ES-I3 (cell line): ENCODE results near the gene DUOX1.

Source experiments
- H3K36me3 ChIP-seq: 2 replicates; pipeline ENCODE4 v1.6.1; 2013; ENCODE audit warnings: mild to moderate bottlenecking, low read length, control low read depth, moderate library complexity; ENCODE audit not compliant: insufficient read depth
- H3K4me1 ChIP-seq: 2 replicates; pipeline ENCODE4 v1.6.1; 2013; ENCODE audit warnings: mild to moderate bottlenecking, control low read depth, low read length; ENCODE audit not compliant: insufficient read depth
- H3K9ac ChIP-seq: 2 replicates; pipeline ENCODE4 v1.6.1; 2013; ENCODE audit warnings: low read depth, mild to moderate bottlenecking, low read length, moderate library complexity
- H3K9me3 ChIP-seq: 2 replicates; pipeline ENCODE4 v1.6.1; 2013; ENCODE audit warnings: mild to moderate bottlenecking, low read length, moderate library complexity; ENCODE audit not compliant: control insufficient read depth, insufficient read depth

The DUOX1 gene

DNA sequence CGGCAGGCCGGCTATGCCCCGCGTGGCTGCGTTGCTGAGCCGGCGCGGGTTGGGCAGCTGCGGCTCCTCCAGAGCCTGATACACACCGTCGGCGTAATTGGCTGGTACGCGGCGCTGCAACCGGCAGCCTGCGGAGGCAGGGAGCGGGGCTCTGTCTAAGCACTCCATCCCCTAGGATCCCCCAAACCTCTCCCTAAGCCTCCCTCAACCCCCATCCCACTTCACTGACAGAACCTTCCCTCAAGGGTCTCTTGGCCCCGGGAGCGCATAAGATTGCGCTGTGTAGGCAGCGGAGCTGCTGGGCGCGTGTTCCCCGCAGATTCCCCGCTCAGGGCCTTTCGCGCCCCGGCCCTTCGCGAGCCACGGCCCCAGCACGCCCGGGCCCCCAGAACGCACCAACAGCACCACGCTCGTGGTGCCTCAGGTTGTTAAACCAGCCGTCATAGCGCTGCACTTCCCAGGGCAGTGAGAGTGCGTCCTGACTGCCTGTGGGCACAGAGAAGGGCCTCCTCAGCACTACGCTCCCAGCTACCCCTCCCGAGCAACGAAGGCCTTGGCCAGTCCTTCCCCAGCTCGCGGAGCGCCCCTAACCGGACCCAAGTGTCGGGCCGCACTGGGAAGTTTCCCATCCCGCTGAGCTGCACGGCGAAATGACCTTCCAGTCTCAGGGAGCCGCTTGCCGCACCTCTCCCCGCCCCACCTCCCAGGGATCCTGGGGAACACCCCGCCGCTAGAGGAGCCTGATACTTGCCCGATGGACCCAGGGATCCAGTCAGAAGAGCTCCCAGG is 17.0 kb upstream of the DUOX1 start:
- Histone ChIP-seq H3K9me3 (no peaks in the 10 kb centered on the region), H3K36me3 (no peaks in the 10 kb centered on the region), H3K4me1 (peaks cover 15% of the 10 kb centered on the region), H3K9ac (peak overlapping the region; percentile 39; the same call in 1 of the 2 replicates)

DNA sequence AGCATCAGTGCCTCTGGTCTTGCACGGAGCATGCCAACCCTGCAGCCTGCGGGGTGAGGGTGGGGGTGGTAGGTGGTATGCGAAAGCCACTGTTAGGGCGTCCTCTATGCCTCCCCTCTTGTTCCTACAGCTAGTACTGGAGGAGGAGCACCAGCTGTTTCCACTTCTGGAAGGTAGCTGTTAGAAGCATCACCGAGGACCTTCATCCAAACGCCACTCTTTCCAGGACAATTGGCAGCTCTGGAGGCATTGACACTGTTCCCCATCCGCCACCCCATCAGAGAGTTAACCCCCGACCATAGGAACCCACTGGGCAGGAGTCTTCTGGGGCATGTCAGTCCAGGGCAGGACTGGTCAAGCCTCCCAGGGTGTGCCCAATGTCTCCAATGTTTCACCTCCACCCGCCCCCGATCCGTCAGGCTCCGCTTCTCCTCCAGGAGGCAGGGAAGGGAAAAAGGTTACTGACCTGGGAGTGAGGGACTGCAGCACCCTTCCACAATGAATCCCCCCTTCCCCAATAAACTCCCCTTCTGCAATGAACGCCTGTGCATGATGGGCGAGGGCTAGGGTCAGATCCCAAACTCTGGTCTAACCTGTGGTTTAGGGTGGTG is 16.3 kb upstream of the DUOX1 start:
- Histone ChIP-seq H3K4me1 (peaks cover 15% of the 10 kb centered on the region), H3K36me3 (no peaks in the 10 kb centered on the region), H3K9ac (peak overlapping the region; percentile 39; the same call in 1 of the 2 replicates), H3K9me3 (no peaks in the 10 kb centered on the region)

DNA sequence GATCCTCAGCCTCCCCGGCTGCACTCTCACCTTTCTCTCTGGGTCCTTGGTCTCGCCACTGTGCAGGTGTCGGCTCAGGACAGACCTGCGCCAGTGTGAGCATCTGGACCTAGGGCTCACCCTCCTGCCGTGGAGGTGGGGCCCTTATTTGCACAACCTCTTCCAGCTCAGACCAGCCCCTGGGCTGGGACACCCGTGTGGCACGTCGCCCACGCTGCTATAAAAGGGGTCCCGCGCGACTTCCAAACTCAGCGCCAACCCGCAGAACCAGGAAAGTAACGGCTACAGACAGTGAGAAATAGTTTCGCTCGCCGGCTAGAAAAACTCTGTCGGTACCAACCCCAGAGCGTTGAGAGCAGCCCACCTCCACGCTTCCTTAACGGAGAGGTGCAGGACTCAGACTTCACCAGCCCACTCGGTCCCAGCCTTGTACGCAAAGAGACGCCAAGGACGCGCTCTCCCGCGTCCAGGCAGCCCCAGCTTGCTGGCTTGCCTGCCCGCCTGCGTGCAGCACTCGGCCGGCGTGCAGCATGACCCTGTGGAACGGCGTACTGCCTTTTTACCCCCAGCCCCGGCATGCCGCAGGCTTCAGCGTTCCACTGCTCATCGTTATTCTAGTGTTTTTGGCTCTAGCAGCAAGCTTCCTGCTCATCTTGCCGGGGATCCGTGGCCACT is 15.6 kb upstream of the DUOX1 start, which contains the start of the genes DUOX2 and DUOXA2:
Gene DUOX2, minus strand, starts transcription at position 97 of the 675 bp plus-strand sequence. CDS start 761 bp downstream, outside the sequence.
Gene DUOXA2, plus strand, starts transcription at position 251 of the 675 bp plus-strand sequence. Its CDS starts 280 bp downstream, at position 531.
- no peaks in the 10 kb centered on the region for H3K36me3 ChIP-seq
- peak within 1 kb of the TSS; percentile 39; the same call in 1 of the 2 replicates for H3K9ac ChIP-seq
- H3K9me3 ChIP-seq, result no peaks in the 10 kb centered on the region
- H3K4me1 ChIP-seq, result peaks cover 15% of the 10 kb centered on the region

DNA sequence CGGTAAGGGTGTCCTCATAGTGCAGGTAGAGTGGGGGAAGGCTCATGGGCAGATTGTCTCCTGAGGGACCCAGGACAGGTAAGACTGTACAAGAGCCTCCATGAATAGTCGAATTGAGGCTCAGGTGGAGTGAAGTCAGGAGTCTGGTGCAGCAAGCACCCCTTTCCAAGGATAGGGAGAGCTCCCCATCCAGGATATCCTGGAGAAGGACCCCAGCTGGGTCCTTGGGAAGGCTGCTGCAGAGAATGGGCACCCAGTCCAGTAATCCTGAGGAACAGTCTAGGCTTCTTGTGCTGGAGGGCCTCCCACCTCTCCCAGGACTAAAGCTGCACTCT is 15.1 kb upstream of the DUOX1 start:
- Histone ChIP-seq H3K9me3 (no peaks in the 10 kb centered on the region), H3K9ac (no peak overlapping the region), H3K36me3 (no peaks in the 10 kb centered on the region), H3K4me1 (peaks cover 15% of the 10 kb centered on the region)

DNA sequence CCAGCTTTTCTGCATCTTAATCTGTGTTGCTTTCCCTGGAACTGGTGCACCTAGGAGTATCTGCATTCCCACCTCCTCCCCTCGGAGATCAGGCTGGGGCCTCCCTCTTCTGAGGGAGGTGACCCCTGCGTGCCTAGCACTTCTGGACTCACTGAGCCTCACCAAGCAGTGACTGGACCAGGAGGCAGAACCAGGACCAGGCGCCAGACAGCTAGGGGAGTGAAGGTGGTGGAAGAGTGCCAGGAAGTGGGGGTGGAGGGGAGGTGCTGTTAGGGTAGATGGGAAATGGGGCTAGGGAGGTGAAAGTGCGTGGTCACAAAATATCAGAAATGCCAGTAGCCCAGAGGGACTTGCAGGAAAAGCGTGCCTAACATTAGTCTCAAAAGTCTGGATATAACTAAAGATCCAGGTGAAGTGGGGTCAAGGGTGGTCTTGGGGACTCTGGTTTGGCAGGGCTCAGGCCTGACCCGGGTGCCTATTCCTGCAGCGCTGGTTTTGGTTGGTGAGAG is 14.4 kb upstream of the DUOX1 start:
- Histone ChIP-seq H3K4me1 (peaks cover 15% of the 10 kb centered on the region), H3K9ac (no peak overlapping the region), H3K36me3 (no peaks in the 10 kb centered on the region), H3K9me3 (no peaks in the 10 kb centered on the region)

DNA sequence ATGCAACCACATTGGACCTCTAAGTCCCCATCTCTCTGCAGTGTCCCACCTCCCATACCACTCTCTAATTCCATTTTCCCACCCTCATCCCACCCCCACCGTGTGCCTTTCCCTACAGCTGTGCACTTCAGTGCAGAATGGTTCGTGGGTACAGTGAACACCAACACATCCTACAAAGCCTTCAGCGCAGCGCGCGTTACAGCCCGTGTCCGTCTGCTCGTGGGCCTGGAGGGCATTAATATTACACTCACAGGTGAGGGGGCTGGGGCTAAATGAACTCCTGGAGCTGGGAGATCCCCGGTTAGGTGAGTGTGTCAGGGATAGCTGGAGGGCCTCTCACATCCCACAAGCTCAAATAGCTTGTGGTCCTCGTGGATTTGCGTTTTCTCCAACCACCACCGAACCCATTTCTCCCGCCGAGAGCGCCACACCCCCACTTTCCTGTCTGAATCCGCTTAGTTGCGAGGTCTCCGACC is 13.8 kb upstream of the DUOX1 start:
- Histone ChIP-seq H3K9ac (no peak overlapping the region), H3K36me3 (no peaks in the 10 kb centered on the region), H3K9me3 (no peaks in the 10 kb centered on the region), H3K4me1 (peaks cover 15% of the 10 kb centered on the region)

DNA sequence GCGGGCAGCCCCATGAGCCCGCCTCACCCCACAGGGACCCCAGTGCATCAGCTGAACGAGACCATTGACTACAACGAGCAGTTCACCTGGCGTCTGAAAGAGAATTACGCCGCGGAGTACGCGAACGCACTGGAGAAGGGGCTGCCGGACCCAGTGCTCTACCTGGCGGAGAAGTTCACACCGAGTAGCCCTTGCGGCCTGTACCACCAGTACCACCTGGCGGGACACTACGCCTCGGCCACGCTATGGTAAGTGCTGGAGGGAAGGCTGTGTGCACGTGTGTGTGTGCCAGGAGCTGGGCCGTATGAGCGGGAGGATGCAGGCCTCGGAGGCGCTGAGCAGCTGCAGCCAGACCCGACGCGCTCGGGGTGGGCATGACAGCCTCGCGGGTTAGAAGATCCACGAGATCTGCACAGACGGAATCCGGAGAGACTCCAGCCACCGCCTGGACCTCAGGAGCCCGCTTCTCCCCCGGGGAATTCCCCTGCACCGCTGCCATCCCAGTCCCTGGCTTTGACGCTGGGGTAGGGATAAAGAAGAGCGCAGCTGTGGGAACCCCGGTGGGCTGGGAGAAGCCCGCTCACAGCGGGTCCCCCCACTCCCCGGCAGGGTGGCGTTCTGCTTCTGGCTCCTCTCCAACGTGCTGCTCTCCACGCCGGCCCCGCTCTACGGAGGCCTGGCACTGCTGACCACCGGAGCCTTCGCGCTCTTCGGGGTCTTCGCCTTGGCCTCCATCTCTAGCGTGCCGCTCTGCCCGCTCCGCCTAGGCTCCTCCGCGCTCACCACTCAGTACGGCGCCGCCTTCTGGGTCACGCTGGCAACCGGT is 13.1 kb upstream of the DUOX1 start:
- Histone ChIP-seq H3K36me3 (no peaks in the 10 kb centered on the region), H3K9ac (peak overlapping the region; percentile 2; the same call in 1 of the 2 replicates), H3K9me3 (no peaks in the 10 kb centered on the region), H3K4me1 (peaks cover 15% of the 10 kb centered on the region)

DNA sequence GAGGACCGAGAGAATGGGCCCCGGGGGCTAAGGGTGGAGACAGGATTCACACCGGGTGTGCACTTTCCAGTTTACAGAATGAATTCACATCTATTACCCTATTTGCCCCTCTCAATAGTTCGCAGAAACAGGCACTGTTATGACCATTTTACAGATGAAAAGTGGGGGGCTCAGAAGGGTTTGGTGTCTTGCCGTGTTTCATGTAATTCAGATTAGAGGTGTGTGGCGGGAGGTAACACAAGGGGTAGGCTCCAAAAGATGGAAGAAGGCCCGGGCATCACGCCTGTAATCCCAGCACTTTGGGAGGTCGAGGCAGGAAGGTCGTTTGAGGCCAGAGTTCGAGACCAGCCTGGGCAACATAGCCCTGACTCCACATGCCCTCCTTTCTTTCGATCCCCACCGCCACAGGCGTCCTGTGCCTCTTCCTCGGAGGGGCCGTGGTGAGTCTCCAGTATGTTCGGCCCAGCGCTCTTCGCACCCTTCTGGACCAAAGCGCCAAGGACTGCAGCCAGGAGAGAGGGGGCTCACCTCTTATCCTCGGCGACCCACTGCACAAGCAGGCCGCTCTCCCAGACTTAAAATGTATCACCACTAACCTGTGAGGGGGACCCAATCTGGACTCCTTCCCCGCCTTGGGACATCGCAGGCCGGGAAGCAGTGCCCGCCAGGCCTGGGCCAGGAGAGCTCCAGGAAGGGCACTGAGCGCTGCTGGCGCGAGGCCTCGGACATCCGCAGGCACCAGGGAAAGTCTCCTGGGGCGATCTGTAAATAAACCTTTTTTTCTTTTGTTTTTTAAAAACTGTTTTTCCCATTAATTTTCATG is 12.3 kb upstream of the DUOX1 start:
- Histone ChIP-seq H3K4me1 (peaks cover 10% of the 10 kb centered on the region), H3K9ac (peak overlapping the region; percentile 34; the same call in 1 of the 2 replicates), H3K36me3 (no peaks in the 10 kb centered on the region), H3K9me3 (no peaks in the 10 kb centered on the region)

DNA sequence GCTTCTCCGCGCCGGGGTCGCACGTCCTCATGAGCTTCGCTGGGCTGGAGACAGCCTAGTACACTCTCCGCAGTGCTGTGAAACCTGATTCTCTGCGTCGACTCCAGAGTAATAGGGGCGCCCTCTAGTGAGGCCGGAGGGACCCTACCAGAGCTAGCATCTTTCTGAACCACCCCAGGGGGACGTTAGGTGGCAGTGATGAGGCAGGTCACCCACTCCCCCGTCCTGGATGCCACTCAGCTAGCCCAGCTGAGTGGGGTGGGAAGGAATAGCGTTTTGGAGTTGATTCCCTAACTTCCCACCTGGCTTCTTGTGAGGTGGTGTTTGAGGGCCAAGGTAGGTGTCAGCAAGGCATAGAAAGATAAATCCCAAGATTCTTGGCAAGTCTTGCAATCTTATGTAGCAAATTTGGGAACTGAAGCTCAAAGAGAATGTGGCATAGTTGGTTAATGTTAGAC is 11.6 kb upstream of the DUOX1 start:
- peaks cover 10% of the 10 kb centered on the region for H3K4me1 ChIP-seq
- H3K36me3 ChIP-seq, result no peaks in the 10 kb centered on the region
- peak overlapping the region; percentile 34; the same call in 1 of the 2 replicates for H3K9ac ChIP-seq
- no peaks in the 10 kb centered on the region for H3K9me3 ChIP-seq

DNA sequence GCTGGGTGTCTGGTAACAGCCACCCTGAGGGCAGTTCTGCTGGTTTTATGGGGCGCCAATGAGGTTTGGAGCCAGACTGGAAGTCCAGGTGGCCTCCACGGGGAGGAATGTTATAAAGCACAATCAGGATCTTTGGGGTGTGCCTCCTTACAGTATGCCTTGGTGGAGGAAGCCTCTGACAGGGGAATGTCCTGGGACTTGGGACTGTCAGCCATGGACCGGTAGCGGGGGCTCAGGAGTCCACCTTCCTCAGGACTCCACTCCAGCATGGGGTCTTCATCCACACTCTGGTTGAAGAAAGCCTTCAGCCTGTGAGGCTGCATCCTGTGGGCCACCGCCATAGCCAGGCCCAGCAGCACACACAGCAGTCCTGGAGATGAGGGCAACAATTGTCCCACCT is 10.8 kb upstream of the DUOX1 start:
- H3K9ac ChIP-seq, result no peak overlapping the region
- H3K36me3 ChIP-seq, result no peaks in the 10 kb centered on the region
- peaks cover 10% of the 10 kb centered on the region for H3K4me1 ChIP-seq

DNA sequence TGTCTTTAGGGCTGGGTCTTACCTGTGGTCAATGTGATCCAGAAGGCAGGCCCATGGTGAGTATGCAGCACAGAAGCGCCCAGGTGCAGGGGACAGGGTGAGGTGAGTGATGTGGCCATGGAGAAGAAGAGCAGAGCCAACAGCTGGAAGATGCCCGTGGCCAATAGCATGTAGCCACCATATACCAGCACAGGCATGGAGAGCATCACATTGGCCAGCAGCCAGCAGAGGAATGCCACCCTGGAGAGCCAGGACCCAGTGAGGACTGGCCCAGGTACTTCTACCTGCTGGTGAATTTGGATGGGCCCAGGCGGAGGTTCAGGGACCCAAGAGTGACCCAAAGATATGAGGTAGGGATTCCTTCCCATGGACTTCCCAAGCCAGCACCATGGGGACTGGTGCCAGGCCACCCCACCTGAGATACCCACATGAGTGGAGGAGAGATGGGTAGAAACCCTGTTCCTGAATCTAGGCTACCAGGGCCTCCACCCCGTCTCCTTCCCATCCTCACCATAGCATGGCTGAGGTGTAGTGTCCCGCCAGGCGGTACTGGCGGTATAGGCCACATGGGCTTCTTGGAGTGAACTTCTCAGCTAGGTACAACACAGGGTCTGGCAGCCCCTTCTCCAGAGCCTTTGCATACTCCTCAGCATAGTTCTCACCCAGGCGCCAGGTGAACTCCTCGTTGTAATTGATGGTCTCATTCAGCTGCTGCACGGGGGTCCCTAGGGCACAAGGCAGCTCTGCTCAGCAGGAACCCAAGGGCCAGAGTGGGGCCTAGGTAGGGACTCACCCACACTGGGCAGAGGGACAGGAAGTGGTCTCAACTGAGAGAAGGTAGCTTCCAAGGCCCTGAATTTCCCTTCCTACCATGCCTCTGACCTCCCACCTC is 9.5 kb upstream of the DUOX1 start:
- no peaks in the 10 kb centered on the region for H3K9me3 ChIP-seq

More for the DNA sequence above, 10.8 kb upstream of the DUOX1 start:
- H3K9me3 ChIP-seq, result no peaks in the 10 kb centered on the region

DNA sequence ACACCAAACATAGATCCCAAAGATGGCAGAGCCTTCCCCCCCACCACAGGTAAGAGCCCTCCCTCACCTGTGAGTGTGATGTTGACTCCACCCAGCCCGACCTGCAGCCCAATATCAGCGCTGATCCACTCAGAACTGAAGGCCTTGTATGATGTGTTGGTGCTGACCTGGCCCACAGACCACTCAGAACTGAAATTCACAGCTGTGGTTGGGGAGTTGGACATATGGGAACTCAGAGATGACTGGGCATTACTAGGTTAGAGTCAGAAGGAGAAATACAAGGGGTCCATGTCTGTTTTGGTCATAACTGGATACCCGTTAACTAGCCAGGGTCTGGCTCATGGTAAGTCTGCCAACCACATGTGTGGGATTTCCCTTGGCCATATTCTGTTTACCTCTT is 8.8 kb upstream of the DUOX1 start:
- H3K36me3 ChIP-seq, result no peaks in the 10 kb centered on the region
- no peaks in the 10 kb centered on the region for H3K4me1 ChIP-seq
- H3K9me3 ChIP-seq, result no peaks in the 10 kb centered on the region
- no peak overlapping the region for H3K9ac ChIP-seq

More for the DNA sequence above, 9.5 kb upstream of the DUOX1 start:
- no peak overlapping the region for H3K9ac ChIP-seq
- H3K4me1 ChIP-seq, result no peaks in the 10 kb centered on the region; the same call in 1 of the 2 replicates
- H3K36me3 ChIP-seq, result no peaks in the 10 kb centered on the region
